PC-3 (cell line): ENCODE data around the gene CSNK1G2.

Experiments used
- CTCF ChIP-seq: fragments of 300-600 bp; sonication (generic); conservative IDR thresholded peaks from 2 replicates; pipeline ENCODE4 v1.5.1; 2017; ENCODE audit warnings: antibody characterized with exemption, low read depth, mild to moderate bottlenecking, low read length
- EZH2phosphoT487 ChIP-seq: fragments of 300-600 bp; sonication (generic); IDR thresholded peaks from 2 replicates; pipeline ENCODE4 v1.6.1; 2018; ENCODE audit warnings: mild to moderate bottlenecking, antibody characterized with exemption, low read length, borderline replicate concordance

GRCh38 chr19:2003874-2004273, 62.9 kb downstream of the CSNK1G2 start:
- TF ChIP-seq CTCF (no peak), EZH2phosphoT487 (no peak)
